SK-MEL-5 (cell line): ENCODE measurements around the gene LBHD2. TPM values are rescaled to one million over a fixed set of nuclear protein-coding genes. Genes with fewer than 3 reads are reported as not detected.

Experiments
- DNase-seq: peaks from one replicate; pipeline ENCODE4 v3.0.0-alpha.2; 2016; ENCODE audit warnings: low read depth, low spot score
- in situ Hi-C: cut with HindIII; loops from 2 replicates; pipeline ENCODE4 v1.10.0; 2016; ENCODE audit warnings: low sequenced_read_pairs, high pct_unique_total_duplicates, low pct_unique_long_range_greater_than_20kb
- total RNA-seq: library from RNA; depleted of rRNA; stranded (reverse); fragments of >200 nt; shearing (Covaris generic); gene quantifications from 2 replicates; pipeline ENCODE4 v1.2.3, GENCODE V29; 2014

The LBHD2 gene
- total RNA-seq, 1 experiment from 2014 or later, result not detected

DNA sequence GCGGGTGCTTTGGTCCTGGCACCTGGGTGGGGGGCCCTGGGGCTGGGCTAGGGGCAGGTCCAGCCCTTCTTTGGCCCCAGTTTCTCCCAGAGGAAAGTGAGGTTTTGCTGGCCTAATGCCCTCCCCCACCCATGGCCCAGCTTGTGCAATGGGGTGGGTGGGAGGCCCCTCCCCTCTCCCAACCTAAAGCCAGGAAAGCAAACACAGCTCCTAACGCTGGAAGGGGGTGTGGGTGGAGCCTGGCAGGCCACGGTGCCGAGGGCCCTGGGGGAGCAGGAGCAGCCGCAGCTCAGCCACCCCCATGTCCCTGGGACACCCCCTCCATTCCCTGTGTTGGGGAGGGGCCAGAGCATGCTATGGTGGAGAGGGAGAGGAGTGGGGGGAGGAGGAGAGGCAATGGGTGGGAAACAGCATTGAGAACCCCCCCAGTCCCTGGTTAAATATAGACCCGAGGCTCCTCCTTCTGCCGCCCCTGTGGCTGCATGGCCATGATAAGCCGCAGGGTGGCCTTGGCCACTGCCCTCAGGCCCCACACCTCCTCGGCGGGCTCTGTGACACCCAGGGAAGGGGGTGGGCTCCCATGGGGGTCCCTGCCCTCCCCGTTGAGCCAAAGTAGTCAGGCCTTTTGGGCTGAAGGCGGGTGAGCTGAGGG lies 15.2 kb downstream of the LBHD2 start:
- in situ Hi-C loops, result no loop called here

GRCh38 chr14:103099733-103100280 lies 15.8 kb downstream of the LBHD2 start:
- DNase-seq, result no peak
- in situ Hi-C loops, result no loop called here

More for the DNA sequence above, 15.2 kb downstream of the LBHD2 start:
- no peak for DNase-seq

- in situ Hi-C loops, result no loop called here
- no peak for DNase-seq
Observed at GRCh38 chr14:103100281-103101121, 16.5 kb downstream of the LBHD2 start.

GRCh38 chr14:103101257-103101962 lies 17.4 kb downstream of the LBHD2 start:
- DNase-seq, result no peak
- in situ Hi-C loops, result no loop called here

DNA sequence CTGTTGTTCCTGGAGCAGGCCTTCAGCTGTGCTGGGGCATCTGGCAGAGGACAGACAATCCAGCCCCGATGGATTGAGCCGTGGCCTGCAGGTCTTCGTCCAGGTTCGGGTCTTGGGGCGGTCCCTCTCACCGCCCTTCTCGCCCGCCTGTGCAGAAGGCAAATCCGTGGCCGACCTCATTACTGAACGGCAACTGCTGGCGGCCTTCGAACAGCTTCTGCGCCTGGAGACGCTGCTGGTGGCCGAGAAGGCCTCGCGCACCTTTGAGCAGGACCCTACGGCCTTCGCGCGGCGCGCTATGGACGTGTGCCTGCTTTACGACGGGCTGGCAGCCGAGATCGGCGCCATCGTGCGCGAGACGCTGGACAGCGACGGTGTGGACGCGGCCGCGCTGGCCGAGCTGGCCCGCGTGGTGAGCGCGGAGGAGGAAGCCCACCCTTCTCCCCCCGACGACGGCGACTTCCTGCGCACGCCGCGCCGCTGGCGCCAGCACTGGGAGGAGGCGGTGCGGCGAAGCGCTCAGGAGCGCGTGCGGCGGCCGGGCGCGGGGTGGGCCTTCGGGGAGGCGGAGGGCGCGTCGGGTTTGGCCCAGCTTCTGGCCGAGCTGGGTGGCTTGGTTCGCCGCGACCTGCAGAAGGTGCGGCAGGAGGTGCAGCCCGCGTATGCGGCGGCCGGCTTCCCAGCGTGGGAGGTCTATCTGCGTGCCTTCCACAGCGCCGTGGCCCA lies 18.1 kb downstream of the LBHD2 start:
- DNase-seq, result no peak
- in situ Hi-C loops, result no loop called here

GRCh38 chr14:103102689-103103260 lies 18.8 kb downstream of the LBHD2 start:
- DNase-seq, result no peak
- in situ Hi-C loops, result no loop called here

DNA sequence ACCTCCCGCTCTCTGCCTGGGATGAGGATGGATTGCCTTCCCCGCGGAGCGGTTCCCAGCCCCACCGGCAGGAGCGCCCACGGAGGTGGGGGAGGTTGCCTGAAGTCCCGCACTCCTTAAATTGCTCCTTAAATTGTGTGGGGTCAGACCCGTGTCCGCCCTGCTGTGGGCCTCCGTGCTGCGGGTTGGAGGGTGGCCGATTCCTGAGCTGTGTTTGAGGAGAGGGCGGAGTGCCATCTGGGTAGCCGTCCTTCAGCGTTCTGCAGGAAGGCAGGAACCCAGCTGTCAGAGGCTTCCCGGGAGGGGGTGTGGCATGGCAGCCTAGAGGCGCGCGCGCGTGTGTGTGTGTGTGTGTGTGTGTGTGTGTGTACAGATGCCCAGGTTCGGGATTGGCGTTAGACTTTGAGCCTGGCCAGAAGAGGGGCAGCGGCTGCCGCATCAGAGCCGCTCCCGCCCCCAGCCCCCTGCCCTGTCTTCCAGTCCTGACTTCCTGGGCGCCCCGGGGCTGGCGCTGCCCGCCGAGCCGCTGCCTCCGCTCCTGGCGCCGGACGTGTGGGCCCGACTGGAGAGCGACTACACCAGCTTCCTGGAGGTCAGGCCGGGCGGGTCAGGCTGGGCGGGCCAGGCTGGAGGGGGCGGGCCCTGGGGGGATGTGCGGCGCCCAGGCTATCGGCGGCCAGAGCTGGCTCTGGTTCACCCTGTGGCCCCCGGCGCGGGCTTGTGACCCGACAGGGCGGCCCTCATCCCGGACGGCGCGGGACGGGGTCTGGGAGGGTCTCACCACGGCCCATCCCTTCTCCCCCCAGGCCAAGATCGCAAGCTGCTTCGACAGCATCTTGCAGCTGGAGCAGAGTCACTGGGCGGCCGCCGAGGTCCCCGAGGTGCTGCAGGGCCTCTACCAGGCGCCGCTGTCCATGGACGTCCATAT lies 19.7 kb downstream of the LBHD2 start:
- DNase-seq, result peak; percentile 36
- in situ Hi-C loops, result no loop called here

DNA sequence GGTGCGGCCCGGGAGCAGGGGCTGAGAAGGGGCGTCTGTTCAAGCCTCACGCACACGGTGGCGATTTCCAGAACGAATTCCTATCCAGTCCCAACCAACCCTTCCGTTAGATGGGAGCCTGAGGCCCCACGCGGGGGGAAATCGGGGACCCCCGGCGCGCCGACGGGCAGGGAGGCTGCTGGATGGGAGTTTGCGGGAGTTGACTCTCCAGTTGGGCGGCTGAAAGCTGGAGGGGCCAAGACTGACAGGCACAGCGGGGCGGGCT lies 20.3 kb downstream of the LBHD2 start:
- in situ Hi-C loops, result no loop called here
- DNase-seq, result no peak

DNA sequence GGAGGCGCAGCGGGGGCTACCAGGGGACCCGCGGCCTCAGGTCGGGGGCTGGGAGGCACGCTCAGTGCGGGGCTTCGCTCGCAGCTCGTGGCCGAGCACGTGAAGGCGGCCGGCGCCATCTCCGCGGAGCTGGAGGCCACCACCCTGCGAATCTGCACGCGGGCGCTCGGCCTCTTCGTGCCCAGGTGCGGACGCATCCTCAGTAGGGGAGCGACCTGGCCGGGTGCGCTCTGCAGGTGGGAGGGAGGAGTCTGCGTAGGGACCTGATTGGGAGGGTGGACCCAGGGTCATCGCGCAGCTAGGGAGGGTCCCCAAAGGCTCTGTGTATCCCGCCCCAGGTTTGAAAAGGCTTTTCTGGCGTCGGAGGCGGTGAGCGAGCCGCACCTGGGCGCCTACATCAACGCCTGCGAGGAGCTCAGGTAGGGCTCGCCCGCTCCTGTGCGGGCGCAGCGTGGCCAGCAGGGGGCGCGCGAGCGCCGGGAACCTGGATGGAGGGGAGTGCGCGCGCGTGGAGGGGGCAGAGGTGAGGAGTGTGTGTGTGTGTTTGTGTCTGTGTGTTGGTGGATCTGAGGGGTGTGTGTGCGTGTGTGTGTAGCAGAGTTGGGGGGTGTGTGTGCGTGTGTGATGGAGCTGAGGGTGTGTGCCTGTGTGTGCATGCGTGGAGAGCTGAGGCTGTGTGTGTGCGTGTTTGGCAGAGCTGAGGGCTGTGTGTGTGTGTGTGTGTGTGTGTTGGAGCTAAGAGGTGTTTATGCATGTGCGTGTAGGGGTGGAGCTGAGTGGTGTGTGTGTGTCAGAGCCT lies 20.8 kb downstream of the LBHD2 start:
- in situ Hi-C loops, result no loop called here
- peak; percentile 43 for DNase-seq

GRCh38 chr14:103105580-103106150 lies 21.7 kb downstream of the LBHD2 start:
- DNase-seq, result no peak
- in situ Hi-C loops, result no loop called here

DNA sequence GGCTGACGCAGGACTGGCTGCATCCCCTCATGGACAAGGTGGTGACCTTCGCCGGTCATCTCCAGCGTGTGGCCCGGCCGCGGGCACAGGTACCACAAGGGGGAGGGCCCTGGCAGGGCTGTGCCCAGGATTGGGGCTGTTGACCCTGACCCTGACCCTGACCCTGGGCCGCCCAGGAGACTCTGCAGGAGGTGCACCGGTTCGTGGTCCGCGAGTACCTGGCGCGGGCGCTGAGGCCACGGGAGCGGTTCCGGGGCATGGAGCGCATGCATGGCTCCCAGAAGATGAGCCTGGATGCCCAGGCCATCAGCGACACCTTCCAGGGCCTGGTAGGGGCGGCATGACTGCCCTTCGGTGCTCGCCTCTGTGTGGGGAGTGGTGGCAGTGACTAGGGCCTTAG lies 23.4 kb downstream of the LBHD2 start:
- in situ Hi-C loops, result no loop called here
- no peak for DNase-seq

- no peak for DNase-seq
- in situ Hi-C loops, result no loop called here
Observed at GRCh38 chr14:103107941-103108748, 24.1 kb downstream of the LBHD2 start.

DNA sequence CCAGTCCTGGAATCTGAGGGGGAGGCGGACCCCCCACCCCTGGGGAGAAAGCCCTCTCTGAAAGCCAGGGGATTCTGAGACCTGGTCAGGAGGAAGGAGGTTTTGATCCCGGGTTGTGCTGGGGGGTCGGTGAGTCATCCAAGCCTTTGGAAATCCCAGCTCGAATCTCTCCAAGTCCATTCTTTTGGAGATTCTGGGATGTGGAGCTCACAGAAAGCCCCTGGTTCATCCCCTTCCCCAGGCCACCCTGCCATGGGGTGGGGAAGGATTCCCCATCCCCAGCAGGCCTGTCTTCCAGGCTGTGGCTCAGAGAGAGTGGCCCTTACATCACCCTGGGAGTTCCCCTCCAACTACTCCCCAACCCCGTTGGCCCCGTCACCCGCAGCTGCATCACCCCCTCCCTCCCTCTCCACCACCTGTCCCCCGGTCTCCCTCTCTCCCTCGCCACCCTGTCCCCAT lies 24.8 kb downstream of the LBHD2 start:
- in situ Hi-C loops, result no loop called here
- no peak for DNase-seq

DNA sequence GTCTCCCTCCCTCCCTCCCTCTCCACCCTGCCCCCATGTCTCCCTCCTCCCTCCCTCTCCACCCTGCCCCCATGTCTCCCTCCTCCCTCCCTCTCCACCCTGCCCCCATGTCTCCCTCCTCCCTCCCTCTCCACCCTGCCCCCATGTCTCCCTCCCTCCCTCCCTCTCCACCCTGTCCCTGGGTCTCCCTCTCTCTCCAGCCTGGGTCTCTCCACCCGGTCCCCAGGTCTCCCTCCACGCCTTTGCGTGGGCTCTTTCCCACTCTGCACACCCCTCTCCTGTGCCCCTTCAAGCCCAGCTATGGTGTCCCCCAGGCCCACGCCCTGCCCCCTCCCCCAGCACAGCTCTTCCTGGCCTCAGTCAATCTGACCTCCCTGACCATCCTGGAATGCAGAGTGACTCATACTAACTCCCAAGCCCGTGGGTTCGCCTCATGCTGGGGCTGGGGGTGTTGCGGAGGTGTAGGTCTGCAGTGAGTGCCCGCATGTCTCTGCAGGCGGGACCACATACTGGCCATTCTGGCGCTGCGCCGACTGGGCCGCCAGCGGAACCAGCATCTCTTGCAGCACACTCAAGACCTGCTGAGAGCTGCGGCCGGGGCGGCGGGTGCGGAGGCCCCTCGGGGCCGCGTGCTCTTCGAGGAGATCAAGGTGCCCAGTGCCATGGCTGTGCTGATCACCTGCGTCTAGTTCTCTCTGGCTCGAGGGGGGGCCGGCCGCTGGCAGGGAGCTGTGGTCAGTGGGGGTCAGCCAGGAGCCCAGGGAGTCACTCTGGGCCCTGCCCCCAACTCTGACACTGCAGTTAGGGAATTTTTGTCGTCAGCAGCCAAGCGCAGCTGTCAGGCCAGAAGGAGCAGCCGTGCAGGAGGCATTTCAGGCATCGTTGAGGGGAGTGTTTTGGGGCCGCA lies 25.8 kb downstream of the LBHD2 start:
- in situ Hi-C loops, result no loop called here
- DNase-seq, result no peak
